ENCODE data around the gene SLC12A7.

- no peak for TF ChIP-seq CTCF (IDR thresholded peaks at IDR 0.05)
- TF ChIP-seq POLR2A (IDR thresholded peaks at IDR 0.05): no peak
Observed at GRCh38 chr5:1020452-1020961, 91.4 kb downstream of the SLC12A7 start.

All from heart left ventricle (tissue), 13 donors.